ENCODE data around the gene MRPL23.

MRPL23 gene

DNA sequence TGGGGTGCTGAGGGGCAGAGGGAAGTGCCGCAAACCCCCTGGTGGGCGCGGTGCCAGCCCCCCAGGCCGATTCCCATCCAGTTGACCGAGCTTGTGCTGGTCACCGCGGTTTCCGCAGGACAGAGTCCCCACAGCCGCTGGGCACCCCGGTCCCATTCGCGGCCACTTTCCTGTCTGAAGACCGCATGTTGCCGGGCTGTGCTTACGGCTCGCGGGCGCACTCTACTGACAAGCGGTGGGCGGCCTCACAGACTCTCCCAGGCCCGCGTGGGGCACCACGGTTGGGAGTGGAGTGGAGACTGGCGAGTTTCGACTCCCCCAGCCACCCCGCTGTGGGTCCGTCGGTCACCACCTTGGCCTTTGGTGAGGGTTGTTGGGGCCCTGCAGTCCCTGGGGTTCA is 51.2 kb downstream of the MRPL23 start:
- no peak for DNase-seq

GRCh38 chr11:1998861-1999260 is 51.7 kb downstream of the MRPL23 start:
- no peak for DNase-seq

GRCh38 chr11:2002042-2002776 is 55.1 kb downstream of the MRPL23 start:
- no peak for DNase-seq

DNA sequence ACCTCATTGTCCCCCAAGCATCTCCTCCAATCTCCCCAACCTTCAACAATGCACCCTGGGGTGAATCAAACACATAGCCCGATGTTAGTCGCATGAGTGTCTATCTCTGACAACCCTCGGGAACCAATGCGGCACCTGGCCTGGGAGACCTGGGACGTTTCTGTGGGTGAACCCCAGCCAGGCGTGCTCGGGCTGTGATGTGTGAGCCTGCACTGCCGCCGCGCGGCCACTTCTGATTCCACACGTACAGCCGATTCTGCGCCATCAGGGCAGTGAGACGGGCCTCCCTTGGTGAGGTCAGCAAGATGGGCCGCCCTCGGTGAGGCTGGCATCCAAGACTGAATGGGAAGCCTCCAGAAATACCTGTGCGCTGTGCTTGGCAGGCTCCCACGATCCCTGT is 55.7 kb downstream of the MRPL23 start:
- DNase-seq = no peak

DNA sequence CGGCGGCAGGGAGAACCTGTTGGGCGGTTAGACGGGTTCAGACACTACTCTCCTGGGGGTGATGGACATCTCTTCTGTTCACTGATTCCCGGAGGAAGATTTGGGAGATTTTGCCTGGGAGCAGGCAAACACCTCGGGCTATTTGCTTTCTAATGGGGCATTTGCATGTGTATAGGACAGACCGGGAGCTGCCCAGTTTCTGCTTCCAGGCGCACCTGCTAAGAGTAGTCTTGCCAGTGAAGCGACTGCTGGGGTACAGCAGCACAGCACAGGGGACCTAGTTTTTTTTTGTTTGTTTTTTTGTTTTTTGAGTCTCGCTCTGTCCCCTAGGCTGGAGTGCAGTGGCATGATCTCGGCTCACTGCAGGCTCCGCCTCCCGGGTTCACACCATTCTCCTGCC is 57.3 kb downstream of the MRPL23 start:
- no peak for DNase-seq

Data from NCI-H146 (cell line).